H1 (cell line): ENCODE results near the gene MACF1. TPM values are rescaled to one million over a fixed set of nuclear protein-coding genes. Genes with fewer than 3 reads are reported as not detected.

ENCODE experiments used
- CTCF ChIA-PET: fragments of 300-600 bp; sonication (Branson Sonifier 250); formaldehyde crosslinking; loops from one replicate; lab custom pipeline; 2021; ENCODE audit not compliant: partially characterized antibody; lab: Charles Lee
- POLR2A ChIA-PET: fragments of 300-600 bp; sonication (Branson Sonifier 250); formaldehyde crosslinking; loops from one replicate; lab custom pipeline; 2021; ENCODE audit warnings: inconsistent platforms; ENCODE audit not compliant: partially characterized antibody; lab: Charles Lee
- DNase-seq, 2 experiments: peaks; one replicate each; pipeline versions ENCODE4 v3.0.0 to v3.0.0-alpha.2; 2010 to 2022; ENCODE audit warnings: low spot score in 2 of 2, low read depth in 1 of 2, mixed read lengths in 1 of 2
- FAIRE-seq: peaks from 2 replicates; lab custom pipeline; 2011; peaks lifted over from hg19 to GRCh38; lab: Jason Lieb, UNC
- H2AFZ ChIP-seq: 2 replicates; pipeline ENCODE4 v1.8.1; 2012; ENCODE audit warnings: low read length, inconsistent platforms
- H2AK5ac ChIP-seq: 2 replicates; pipeline ENCODE4 v1.6.1; 2013; ENCODE audit warnings: low read depth, low read length
- H2BK120ac ChIP-seq: replicated peaks from 2 replicates; pipeline ENCODE3; 2013; ENCODE audit warnings: low read depth, low read length, inconsistent platforms
- H2BK12ac ChIP-seq: 2 replicates; pipeline ENCODE4 v1.6.1; 2013; ENCODE audit warnings: low read depth, low read length
- H2BK15ac ChIP-seq: 2 replicates; pipeline ENCODE4 v1.6.1; 2013; ENCODE audit warnings: low read length
- H2BK20ac ChIP-seq: 2 replicates; pipeline ENCODE4 v1.6.1; 2013; ENCODE audit warnings: low read length
- H2BK5ac ChIP-seq: 2 replicates; pipeline ENCODE4 v1.6.1; 2013; ENCODE audit warnings: low read depth, low read length
- H3K14ac ChIP-seq: 2 replicates; pipeline ENCODE4 v1.6.1; 2013; ENCODE audit warnings: inconsistent platforms; ENCODE audit not compliant: insufficient read length
- H3K18ac ChIP-seq: 2 replicates; pipeline ENCODE4 v1.6.1; 2013; ENCODE audit warnings: low read length; ENCODE audit errors: extremely low read depth
- H3K23ac ChIP-seq: 2 replicates; pipeline ENCODE4 v1.6.1; 2013; ENCODE audit warnings: inconsistent platforms; ENCODE audit not compliant: insufficient read length
- H3K23me2 ChIP-seq: 2 replicates; pipeline ENCODE4 v1.6.1; 2013; ENCODE audit warnings: low read depth, low read length
- H3K27ac ChIP-seq: 2 replicates; pipeline ENCODE4 v1.6.1; 2011; ENCODE audit warnings: low read depth, low read length, inconsistent platforms
- H3K27me3 ChIP-seq, 4 experiments: replicated peaks in 1 of 4; 1 replicate in 1 of 4; 2 replicates in 3 of 4; pipeline versions ENCODE4 v1.6.1 to v1.8.1; 2011 to 2013; ENCODE audit warnings: low read length in 3 of 4, mild to moderate bottlenecking in 3 of 4, inconsistent platforms in 2 of 4, mixed read lengths in 2 of 4, moderate library complexity in 1 of 4; ENCODE audit not compliant: control insufficient read depth in 3 of 4, insufficient read depth in 3 of 4; ENCODE audit errors: extremely low read depth in 1 of 4
- H3K36me3 ChIP-seq, 4 experiments: 2 replicates each; pipeline versions ENCODE4 v1.6.1 to v1.8.1; 2011 to 2013; ENCODE audit warnings: mild to moderate bottlenecking in 4 of 4, low read length in 3 of 4, moderate library complexity in 2 of 4, control low read depth in 1 of 4, inconsistent platforms in 1 of 4; ENCODE audit not compliant: insufficient read depth in 4 of 4, control insufficient read depth in 2 of 4
- H3K4ac ChIP-seq: replicated peaks from 2 replicates; pipeline ENCODE3; 2013; ENCODE audit warnings: low read length, low read depth, mixed read lengths, inconsistent platforms; ENCODE audit not compliant: insufficient read length
- H3K4me1 ChIP-seq, 4 experiments: replicated peaks in 1 of 4; 1 replicate in 1 of 4; 2 replicates in 3 of 4; pipeline versions ENCODE4 v1.6.1 to v1.8.1; 2011 to 2013; ENCODE audit warnings: low read length in 3 of 4, inconsistent platforms in 2 of 4, mixed read lengths in 1 of 4; ENCODE audit not compliant: insufficient read depth in 4 of 4, control insufficient read depth in 3 of 4
- H3K4me2 ChIP-seq, 2 experiments: 2 replicates each; pipeline versions ENCODE4 v1.6.1 to v1.8.1; 2011 to 2013; ENCODE audit warnings: low read depth in 2 of 2, low read length in 2 of 2, control low read depth in 1 of 2, inconsistent platforms in 1 of 2, mild to moderate bottlenecking in 1 of 2; ENCODE audit not compliant: insufficient read depth in 1 of 2
- H3K4me3 ChIP-seq, 4 experiments: fragments of 200-600, 300-600 bp in 1 of 4; sonication (generic), shearing (Covaris generic), sonication (Bioruptor Twin) in 1 of 4; 2 replicates each; pipeline versions ENCODE4 v1.5.1 to v1.8.1; 2011 to 2016; ENCODE audit warnings: low read length in 4 of 4, low read depth in 3 of 4, control low read depth in 2 of 4, inconsistent platforms in 2 of 4, mild to moderate bottlenecking in 2 of 4, mixed read lengths in 1 of 4, moderate library complexity in 1 of 4; ENCODE audit not compliant: insufficient read depth in 2 of 4; ENCODE audit errors: extremely low read depth in 1 of 4
- H3K56ac ChIP-seq: replicated peaks from 2 replicates; pipeline ENCODE3; 2013; ENCODE audit warnings: low read depth, mild to moderate bottlenecking, mixed read lengths, low read length, inconsistent platforms; ENCODE audit not compliant: insufficient read length
- H3K79me1 ChIP-seq: 2 replicates; pipeline ENCODE4 v1.6.1; 2013; ENCODE audit warnings: low read depth, low read length, control low read depth
- H3K79me2 ChIP-seq, 2 experiments: 2 replicates each; pipeline versions ENCODE4 v1.6.1 to v1.8.1; 2012 to 2013; ENCODE audit warnings: low read length in 2 of 2, mild to moderate bottlenecking in 2 of 2, inconsistent platforms in 1 of 2; ENCODE audit not compliant: insufficient read depth in 2 of 2, control insufficient read depth in 1 of 2
- H3K9ac ChIP-seq, 4 experiments: replicated peaks in 1 of 4; 1 replicate in 1 of 4; 2 replicates in 3 of 4; pipeline versions ENCODE4 v1.6.1 to v1.8.1; 2011 to 2013; ENCODE audit warnings: low read depth in 3 of 4, low read length in 3 of 4, control low read depth in 2 of 4, mild to moderate bottlenecking in 2 of 4, moderate library complexity in 2 of 4, inconsistent platforms in 1 of 4; ENCODE audit errors: extremely low read depth in 1 of 4
- H3K9me3 ChIP-seq, 2 experiments: 2 replicates each; pipeline versions ENCODE4 v1.6.1 to v1.8.1; 2012 to 2013; ENCODE audit warnings: mild to moderate bottlenecking in 2 of 2, moderate library complexity in 2 of 2, control low read depth in 1 of 2, inconsistent platforms in 1 of 2, low read depth in 1 of 2, low read length in 1 of 2, mixed read lengths in 1 of 2; ENCODE audit not compliant: insufficient read depth in 2 of 2
- H4K20me1 ChIP-seq, 2 experiments: replicated peaks in 1 of 2; 2 replicates each; pipeline versions ENCODE3 to v1.8.1; 2011 to 2013; ENCODE audit warnings: inconsistent platforms in 2 of 2, low read length in 2 of 2, mild to moderate bottlenecking in 1 of 2; ENCODE audit not compliant: insufficient read depth in 2 of 2, control insufficient read depth in 1 of 2
- H4K5ac ChIP-seq: 2 replicates; pipeline ENCODE4 v1.6.1; 2013; ENCODE audit warnings: low read length, low read depth, mixed read lengths, inconsistent platforms; ENCODE audit not compliant: insufficient read length
- H4K8ac ChIP-seq: 2 replicates; pipeline ENCODE4 v1.8.0; 2013; ENCODE audit warnings: mild to moderate bottlenecking, moderate library complexity, low read length, inconsistent platforms; ENCODE audit not compliant: insufficient read depth; ENCODE audit errors: extremely low read depth
- H4K91ac ChIP-seq: replicated peaks from 2 replicates; pipeline ENCODE3; 2013; ENCODE audit warnings: low read length, mixed read lengths, inconsistent platforms; ENCODE audit not compliant: insufficient read length
- CEBPB ChIP-seq: IDR thresholded peaks from 2 replicates; pipeline ENCODE4 v1.6.1; 2012; ENCODE audit warnings: low read depth, low read length
- CTBP2 ChIP-seq: IDR thresholded peaks from 2 replicates; pipeline ENCODE4 v1.7.0; 2011; ENCODE audit warnings: borderline replicate concordance, mild to moderate bottlenecking, moderate library complexity, mixed read lengths, low read length; ENCODE audit not compliant: insufficient read depth, insufficient read length
- KDM5A ChIP-seq: fragments of 200-600 bp; IDR thresholded peaks from 2 replicates; pipeline ENCODE4 v1.7.1; 2012; ENCODE audit warnings: mild to moderate bottlenecking, low read length, inconsistent platforms, mixed read lengths
- MAFK ChIP-seq: IDR thresholded peaks from 2 replicates; pipeline ENCODE4 v1.6.1; 2012; ENCODE audit warnings: low read depth, mild to moderate bottlenecking, improper control_type of control experiment, low read length
- POU5F1 ChIP-seq: IDR thresholded peaks from 2 replicates; pipeline ENCODE4 v1.6.1; 2011; ENCODE audit warnings: low read depth, mild to moderate bottlenecking, low read length, moderate library complexity
- RFX5 ChIP-seq: IDR thresholded peaks from 2 replicates; pipeline ENCODE4 v1.6.1; 2011; ENCODE audit warnings: low read depth, low read length, improper control_type of control experiment, borderline replicate concordance
- RXRA ChIP-seq: IDR thresholded peaks from 2 replicates; pipeline ENCODE4 v1.6.1; 2011; ENCODE audit warnings: low read depth, mild to moderate bottlenecking, low read length, moderate library complexity; ENCODE audit not compliant: insufficient read depth
- SAP30 ChIP-seq: fragments of 300-600 bp; sonication (generic); IDR thresholded peaks from 2 replicates; pipeline ENCODE4 v1.7.1; 2012; ENCODE audit warnings: low read length, moderate library complexity, mild to moderate bottlenecking, inconsistent platforms; ENCODE audit not compliant: insufficient read depth, insufficient replicate concordance
- SRF ChIP-seq: IDR thresholded peaks from 2 replicates; pipeline ENCODE4 v1.6.1; 2011; ENCODE audit warnings: mild to moderate bottlenecking, low read depth, low read length, moderate library complexity
- TAF1 ChIP-seq: IDR thresholded peaks from 2 replicates; pipeline ENCODE4 v1.6.1; 2011; ENCODE audit warnings: mild to moderate bottlenecking, low read depth, low read length
- WGBS, 2 experiments: shearing (Covaris generic) in 1 of 2; methylation state at CpG; one replicate each; pipeline versions ENCODE4 v1.1.6 to v1.1.7; 2013 to 2015; ENCODE audit warnings: low lambda C conversion rate in 2 of 2, mixed read lengths in 2 of 2, inconsistent platforms in 1 of 2, low coverage in 1 of 2, missing lambda C conversion rate in 1 of 2; ENCODE audit not compliant: insufficient replicate concordance in 2 of 2, insufficient coverage in 1 of 2, insufficient read length in 1 of 2; ENCODE audit errors: extremely low coverage in 1 of 2, missing lambda C conversion rate in 1 of 2; 5-methylcytosine and 5-hydroxymethylcytosine counted together
- polyA plus RNA-seq, 7 experiments: library from polyadenylated mRNA; depleted of rRNA in 3 of 7; stranded (reverse) in 5 of 7; unstranded in 2 of 7; fragments of >200 nt in 5 of 7; fragments of 200-250 nt in 2 of 7; gene quantifications; 1 replicate in 5 of 7; 2 replicates in 1 of 7; 4 replicates in 1 of 7; pipeline versions ENCODE4 v1.2.1 to v1.2.3, GENCODE V29; 2011 to 2013; ENCODE audit warnings: missing spikeins in 2 of 7, mixed read lengths in 2 of 7
- total RNA-seq: library from RNA; stranded (reverse); fragmentation: NEBNext Ultra II Directional; extraction: Animal tissue kit (Norgen Biotek cat#: 25700); gene quantifications from 2 replicates; pipeline ENCODE4 v1.2.1, GENCODE V29; 2021
- TF ChIP-seq, protein P1 (sequence below): IDR thresholded peaks from 2 replicates; pipeline ENCODE4 v1.6.1; 2012; ENCODE audit warnings: low read length, inconsistent platforms

The MACF1 gene
- total and polyA plus RNA-seq, 2 of the 8 experiments (the other 6 are each of a cell fraction or from before 2014, with no cell fraction given), result 59.8 to 285 TPM

DNA sequence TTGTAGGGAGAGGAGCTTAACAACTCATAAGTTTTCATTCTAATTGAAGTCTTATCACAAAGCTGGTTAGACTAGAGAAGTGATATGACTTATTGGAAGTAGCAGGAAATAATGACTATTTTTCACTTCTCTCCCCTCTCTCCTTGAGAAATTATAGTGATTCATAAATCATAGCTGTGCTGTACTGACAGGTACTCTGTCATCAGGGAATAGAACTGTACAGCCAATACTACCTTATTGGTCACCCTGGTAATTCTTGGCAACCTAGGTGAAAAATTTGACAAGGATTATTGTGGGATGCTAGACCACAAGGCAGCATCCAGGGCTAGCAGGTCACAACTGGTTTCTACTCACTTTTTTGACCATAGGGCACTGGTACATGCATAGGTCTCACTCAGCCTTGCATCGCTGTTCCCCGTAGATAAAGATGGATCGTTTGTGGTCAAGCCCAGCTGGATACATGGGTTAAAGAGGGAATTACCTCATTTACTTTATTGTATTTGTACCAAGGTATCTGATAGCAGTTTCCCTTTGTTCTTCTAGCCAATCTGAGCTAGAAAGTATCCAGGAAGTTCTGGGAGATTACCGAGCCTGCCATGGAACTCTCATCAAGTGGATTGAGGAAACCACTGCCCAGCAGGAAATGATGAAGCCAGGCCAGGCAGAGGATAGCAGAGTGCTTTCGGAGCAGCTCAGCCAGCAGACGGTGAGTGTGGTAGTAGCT is 113.6 kb downstream of the MACF1 start:
- FAIRE-seq, result no peak
- Histone ChIP-seq H4K20me1 (peaks cover 0 to 2% of the 10 kb centered on the region in 2 experiments), H2AK5ac (no peak overlapping the region), H3K27ac (no peak overlapping the region), H3K27me3 (no peaks in the 10 kb centered on the region), H3K9ac (no peak overlapping the region), H3K23me2 (no peaks in the 10 kb centered on the region), H3K4ac (no peak overlapping the region), H3K79me2 (no peaks in the 10 kb centered on the region), H2BK20ac (no peak overlapping the region), H2BK120ac (no peak overlapping the region), H4K8ac (no peak overlapping the region), H3K4me1 (no peaks in the 10 kb centered on the region), H2BK15ac (no peak overlapping the region), H3K9me3 (no peaks in the 10 kb centered on the region), H2BK5ac (no peak overlapping the region), H3K56ac (no peak overlapping the region), H3K36me3 (peaks cover 35 to 75% (median 66%) of the 10 kb centered on the region in 4 experiments), H3K14ac (no peak overlapping the region), H4K91ac (no peak overlapping the region), H3K4me3 (no peak overlapping the region), H3K23ac (no peak overlapping the region), H4K5ac (no peak overlapping the region), H3K79me1 (no peaks in the 10 kb centered on the region), H2BK12ac (no peak overlapping the region), H2AFZ (no peak overlapping the region), H3K4me2 (no peak overlapping the region), H3K18ac (no peak overlapping the region)
- ChIA-PET POLR2A (interaction anchor here (0.7 to 0.8 kb wide), 2 partner anchors 9 to 11 kb away, joined by 3 read pairs; no protein-coding TSS in a partner anchor), CTCF (interaction anchor here (0.7 to 2.2 kb wide), 5 partner anchors 13 to 219 kb away, joined by 3 to 6 read pairs (median 4); no protein-coding TSS in a partner anchor)
- DNase-seq, result no peak
- 97% methylated on average over 6 of the region's 6 CpGs; no CpG with 5 or more reads in 1 of the 2 experiments for WGBS, 2 experiments
- TF ChIP-seq KDM5A, result no peak
- TF ChIP-seq TAF1, result no peak
- no peak for TF ChIP-seq CEBPB
- no peak for TF ChIP-seq RFX5
- no peak for TF ChIP-seq POU5F1
- TF ChIP-seq MAFK, result no peak
- no peak for TF ChIP-seq SAP30
- TF ChIP-seq, protein P1, sequence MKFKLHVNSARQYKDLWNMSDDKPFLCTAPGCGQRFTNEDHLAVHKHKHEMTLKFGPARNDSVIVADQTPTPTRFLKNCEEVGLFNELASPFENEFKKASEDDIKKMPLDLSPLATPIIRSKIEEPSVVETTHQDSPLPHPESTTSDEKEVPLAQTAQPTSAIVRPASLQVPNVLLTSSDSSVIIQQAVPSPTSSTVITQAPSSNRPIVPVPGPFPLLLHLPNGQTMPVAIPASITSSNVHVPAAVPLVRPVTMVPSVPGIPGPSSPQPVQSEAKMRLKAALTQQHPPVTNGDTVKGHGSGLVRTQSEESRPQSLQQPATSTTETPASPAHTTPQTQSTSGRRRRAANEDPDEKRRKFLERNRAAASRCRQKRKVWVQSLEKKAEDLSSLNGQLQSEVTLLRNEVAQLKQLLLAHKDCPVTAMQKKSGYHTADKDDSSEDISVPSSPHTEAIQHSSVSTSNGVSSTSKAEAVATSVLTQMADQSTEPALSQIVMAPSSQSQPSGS, result no peak
- TF ChIP-seq CTBP2, result no peak
- no peak for TF ChIP-seq RXRA
- no peak for TF ChIP-seq SRF
